Calu3 (cell line): ENCODE measurements around the gene CITED2. TPM values are rescaled to one million over a fixed set of nuclear protein-coding genes. Genes with fewer than 3 reads are reported as not detected.

Experiments used
- BruUV-seq: library from RNA; stranded (reverse); fragments of 400-500 nt; replicated peaks from 2 replicates; lab custom pipeline; 2021; lab: Mats Ljungman, UMichigan
- CTCF ChIA-PET: fragments of 300-600 bp; sonication (Branson Sonifier 250); formaldehyde crosslinking; loops from one replicate; lab custom pipeline; 2022; ENCODE audit warnings: antibody characterized with exemption; lab: Charles Lee
- DNase-seq: peaks from one replicate; pipeline ENCODE4 v3.0.0; 2022
- H3K27ac Mint-ChIP-seq: one replicate; pipeline ENCODE4 v1.8.0; 2022; ENCODE audit warnings: mixed read lengths; ENCODE audit not compliant: unreplicated experiment
- H3K27me3 Mint-ChIP-seq: one replicate; pipeline ENCODE4 v1.8.0; 2022; ENCODE audit warnings: mixed read lengths; ENCODE audit not compliant: unreplicated experiment
- H3K36me3 Mint-ChIP-seq: one replicate; pipeline ENCODE4 v1.8.0; 2022; ENCODE audit warnings: mild to moderate bottlenecking, moderate library complexity, mixed read lengths; ENCODE audit not compliant: insufficient read depth, unreplicated experiment
- H3K4me1 Mint-ChIP-seq: one replicate; pipeline ENCODE4 v1.8.0; 2022; ENCODE audit warnings: mild to moderate bottlenecking, low read depth, mixed read lengths; ENCODE audit not compliant: unreplicated experiment
- H3K4me3 Mint-ChIP-seq: one replicate; pipeline ENCODE4 v1.8.0; 2022; ENCODE audit warnings: mild to moderate bottlenecking, low read depth, moderate library complexity, mixed read lengths; ENCODE audit not compliant: unreplicated experiment
- H3K9me3 Mint-ChIP-seq: one replicate; pipeline ENCODE4 v1.8.0; 2022; ENCODE audit warnings: low read depth, mixed read lengths; ENCODE audit not compliant: unreplicated experiment
- CTCF ChIP-seq: fragments of 200-600 bp; IDR thresholded peaks from one replicate; pipeline ENCODE4 v1.8.0; 2022; ENCODE audit warnings: antibody characterized with exemption; ENCODE audit not compliant: unreplicated experiment
- intact Hi-C: fragments of 100-400 bp; cut with micrococcal nuclease; formaldehyde crosslinking; loops from one replicate; pipeline ENCODE4 v1.10.0; 2022; ENCODE audit not compliant: unreplicated experiment
- total RNA-seq: library from RNA; stranded (reverse); gene quantifications from 2 replicates; pipeline ENCODE4 v1.2.3, GENCODE V29; 2022

The CITED2 gene
- total RNA-seq, 1 experiment from 2014 or later, result 21.4 TPM

- no TSS peak for BruUV-seq
- no peak for DNase-seq
- Mint-ChIP-seq H3K9me3 (no peaks in the 10 kb centered on the region), H3K27ac (no peak overlapping the region), H3K36me3 (peaks cover 38% of the 10 kb centered on the region), H3K4me1 (peaks cover 20% of the 10 kb centered on the region), H3K27me3 (no peaks in the 10 kb centered on the region), H3K4me3 (peak overlapping the region; percentile 28)
- intact Hi-C loops, result loop anchor here (5.0 to 10.0 kb wide), 8 partner anchors 163 to 1546 kb away; no protein-coding TSS in a partner anchor
- TF ChIP-seq CTCF, result no peak
- CTCF ChIA-PET, result no interaction called here
These were observed 2.8 kb downstream of the CITED2 start for GRCh38 chr6:139371421-139372203.

GRCh38 chr6:139370999-139371345, 3.5 kb downstream of the CITED2 start:
- no peak for DNase-seq
- CTCF ChIA-PET, result interaction anchor here (0.7 kb wide), 2 partner anchors 1367 to 1547 kb away, joined by 3 to 4 read pairs; no protein-coding TSS in a partner anchor
- no peak overlapping the region for H3K27ac Mint-ChIP-seq
- peaks cover 38% of the 10 kb centered on the region for H3K36me3 Mint-ChIP-seq
- intact Hi-C loops, result loop anchor here (5.0 to 10.0 kb wide), 8 partner anchors 164 to 1546 kb away; no protein-coding TSS in a partner anchor
- no peak for TF ChIP-seq CTCF
- no peaks in the 10 kb centered on the region for H3K9me3 Mint-ChIP-seq
- BruUV-seq, result no TSS peak
- peaks cover 13% of the 10 kb centered on the region for H3K4me1 Mint-ChIP-seq
- no peak overlapping the region for H3K4me3 Mint-ChIP-seq
- no peaks in the 10 kb centered on the region for H3K27me3 Mint-ChIP-seq

- no peak for TF ChIP-seq CTCF
- no peak for DNase-seq
- Mint-ChIP-seq H3K36me3 (peaks cover 32% of the 10 kb centered on the region), H3K27me3 (no peaks in the 10 kb centered on the region), H3K4me1 (peaks cover 10% of the 10 kb centered on the region), H3K9me3 (no peaks in the 10 kb centered on the region), H3K4me3 (no peak overlapping the region), H3K27ac (no peak overlapping the region)
- CTCF ChIA-PET, result interaction anchor here (0.7 to 1.4 kb wide), 6 partner anchors 148 to 1547 kb away, joined by 3 to 4 read pairs (median 3); no protein-coding TSS in a partner anchor
- no TSS peak for BruUV-seq
- intact Hi-C loops, result loop anchor here (5.0 to 10.0 kb wide), 8 partner anchors 164 to 1547 kb away; no protein-coding TSS in a partner anchor
These were observed 4.0 kb downstream of the CITED2 start for GRCh38 chr6:139370283-139370998.

GRCh38 chr6:139369568-139370282, 4.7 kb downstream of the CITED2 start:
- peaks cover 10% of the 10 kb centered on the region for H3K4me1 Mint-ChIP-seq
- H3K27ac Mint-ChIP-seq, result no peak overlapping the region

More at GRCh38 chr6:139369568-139370282, 4.7 kb downstream of the CITED2 start:
- H3K27me3 Mint-ChIP-seq, result no peaks in the 10 kb centered on the region
- peaks cover 25% of the 10 kb centered on the region for H3K36me3 Mint-ChIP-seq
- CTCF ChIA-PET, result interaction anchor here (0.6 to 1.4 kb wide), 8 partner anchors 123 to 1072 kb away, joined by 3 read pairs; no protein-coding TSS in a partner anchor
- no TSS peak for BruUV-seq
- DNase-seq, result no peak
- H3K9me3 Mint-ChIP-seq, result no peaks in the 10 kb centered on the region
- peak; percentile 49 for TF ChIP-seq CTCF
- H3K4me3 Mint-ChIP-seq, result no peak overlapping the region
- intact Hi-C loops, result loop anchor here (5.0 to 10.0 kb wide), 9 partner anchors 165 to 1548 kb away; no protein-coding TSS in a partner anchor
